Colonic mucosa (tissue), 4 donors: ENCODE measurements around the gene NSF. TPM values are rescaled to one million over a fixed set of nuclear protein-coding genes. Genes with fewer than 3 reads are reported as not detected.

Experiments used
- DNase-seq: peaks from one replicate; pipeline ENCODE4 v3.0.0-alpha.2; 2020
- H3K27ac ChIP-seq: fragments of 200-600 bp; one replicate; pipeline ENCODE4 v1.8.0; 2021
- H3K27me3 ChIP-seq: fragments of 200-600 bp; one replicate; pipeline ENCODE4 v1.8.0; 2021
- H3K36me3 ChIP-seq: fragments of 200-600 bp; one replicate; pipeline ENCODE4 v1.8.0; 2021
- H3K4me1 ChIP-seq: fragments of 200-600 bp; one replicate; pipeline ENCODE4 v1.8.0; 2021; ENCODE audit warnings: mild to moderate bottlenecking
- H3K4me3 ChIP-seq: fragments of 200-600 bp; one replicate; pipeline ENCODE4 v1.8.0; 2021
- H3K9ac ChIP-seq, 2 donors: one replicate each; pipeline ENCODE4 v1.7.0; 2013; ENCODE audit warnings: control low read depth in 2 of 2, low read depth in 2 of 2, low read length in 2 of 2
- H3K9me3 ChIP-seq: fragments of 200-600 bp; one replicate; pipeline ENCODE4 v1.8.0; 2021
- intact Hi-C: fragments of 100-400 bp; cut with DNase I; formaldehyde crosslinking; loops from one replicate; pipeline ENCODE4 v1.14.1; 2022
- total RNA-seq, 2 donors: library from RNA; stranded (reverse); fragmentation: NEBNext Ultra II Directional in 1 of 2; extraction: Animal tissue kit (Norgen Biotek cat#: 25700) in 1 of 2; gene quantifications; one replicate each; pipeline ENCODE4 v1.2.1, GENCODE V29; 2021
- TF ChIP-seq, protein P1 (sequence below): fragments of 200-600 bp; IDR thresholded peaks from one replicate; pipeline ENCODE4 v1.8.0; 2022; ENCODE audit warnings: antibody characterized with exemption, mild to moderate bottlenecking
- donor health status: healthy.
- donor health status: DM: no; HTN: no; CAD: no.
- donor health status: DM: no; HTN: no; CAD: no.

Gene NSF
- total RNA-seq, 2 donors from 2014 or later, result 58.4 to 82.8 TPM

DNA sequence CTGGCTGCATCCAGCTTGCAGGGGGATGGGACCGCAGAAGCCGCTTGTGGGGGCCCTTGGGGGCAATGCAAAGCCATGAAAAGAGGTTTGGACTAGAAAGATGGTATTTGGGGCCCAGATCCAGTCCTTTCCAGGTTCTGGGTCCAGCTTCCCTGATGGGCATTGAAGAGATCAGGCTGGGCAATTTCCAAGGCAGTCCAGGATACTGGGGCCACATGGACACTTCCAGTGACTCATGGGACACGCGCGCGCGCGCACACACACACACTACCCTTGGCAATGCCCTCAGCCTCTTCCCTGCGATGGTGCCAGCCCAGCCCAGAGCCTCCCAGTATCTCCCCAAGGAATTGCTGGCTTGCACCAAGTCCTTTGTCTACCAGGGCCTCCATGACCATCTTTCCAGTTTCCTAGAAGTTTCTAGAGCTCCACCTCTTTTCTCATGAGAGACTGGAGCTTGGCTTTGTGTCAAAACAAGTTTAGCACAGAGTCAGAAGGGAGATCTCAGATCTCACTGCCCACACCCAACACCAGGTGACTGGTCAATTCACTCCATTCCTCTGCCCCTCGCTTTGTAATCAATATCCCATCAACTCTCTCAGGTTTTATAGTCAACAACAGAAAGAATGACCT lies 183.8 kb downstream of the NSF start:
- Histone ChIP-seq H3K27me3 (no peaks in the 10 kb centered on the region), H3K36me3 (no peaks in the 10 kb centered on the region), H3K9me3 (no peaks in the 10 kb centered on the region), H3K4me3 (no peak overlapping the region), H3K4me1 (no peaks in the 10 kb centered on the region), H3K9ac (no peak overlapping the region), H3K27ac (no peak overlapping the region)
- intact Hi-C loops, result no loop called here
- TF ChIP-seq, protein P1, sequence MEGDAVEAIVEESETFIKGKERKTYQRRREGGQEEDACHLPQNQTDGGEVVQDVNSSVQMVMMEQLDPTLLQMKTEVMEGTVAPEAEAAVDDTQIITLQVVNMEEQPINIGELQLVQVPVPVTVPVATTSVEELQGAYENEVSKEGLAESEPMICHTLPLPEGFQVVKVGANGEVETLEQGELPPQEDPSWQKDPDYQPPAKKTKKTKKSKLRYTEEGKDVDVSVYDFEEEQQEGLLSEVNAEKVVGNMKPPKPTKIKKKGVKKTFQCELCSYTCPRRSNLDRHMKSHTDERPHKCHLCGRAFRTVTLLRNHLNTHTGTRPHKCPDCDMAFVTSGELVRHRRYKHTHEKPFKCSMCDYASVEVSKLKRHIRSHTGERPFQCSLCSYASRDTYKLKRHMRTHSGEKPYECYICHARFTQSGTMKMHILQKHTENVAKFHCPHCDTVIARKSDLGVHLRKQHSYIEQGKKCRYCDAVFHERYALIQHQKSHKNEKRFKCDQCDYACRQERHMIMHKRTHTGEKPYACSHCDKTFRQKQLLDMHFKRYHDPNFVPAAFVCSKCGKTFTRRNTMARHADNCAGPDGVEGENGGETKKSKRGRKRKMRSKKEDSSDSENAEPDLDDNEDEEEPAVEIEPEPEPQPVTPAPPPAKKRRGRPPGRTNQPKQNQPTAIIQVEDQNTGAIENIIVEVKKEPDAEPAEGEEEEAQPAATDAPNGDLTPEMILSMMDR, result no peak
- DNase-seq, result no peak

DNA sequence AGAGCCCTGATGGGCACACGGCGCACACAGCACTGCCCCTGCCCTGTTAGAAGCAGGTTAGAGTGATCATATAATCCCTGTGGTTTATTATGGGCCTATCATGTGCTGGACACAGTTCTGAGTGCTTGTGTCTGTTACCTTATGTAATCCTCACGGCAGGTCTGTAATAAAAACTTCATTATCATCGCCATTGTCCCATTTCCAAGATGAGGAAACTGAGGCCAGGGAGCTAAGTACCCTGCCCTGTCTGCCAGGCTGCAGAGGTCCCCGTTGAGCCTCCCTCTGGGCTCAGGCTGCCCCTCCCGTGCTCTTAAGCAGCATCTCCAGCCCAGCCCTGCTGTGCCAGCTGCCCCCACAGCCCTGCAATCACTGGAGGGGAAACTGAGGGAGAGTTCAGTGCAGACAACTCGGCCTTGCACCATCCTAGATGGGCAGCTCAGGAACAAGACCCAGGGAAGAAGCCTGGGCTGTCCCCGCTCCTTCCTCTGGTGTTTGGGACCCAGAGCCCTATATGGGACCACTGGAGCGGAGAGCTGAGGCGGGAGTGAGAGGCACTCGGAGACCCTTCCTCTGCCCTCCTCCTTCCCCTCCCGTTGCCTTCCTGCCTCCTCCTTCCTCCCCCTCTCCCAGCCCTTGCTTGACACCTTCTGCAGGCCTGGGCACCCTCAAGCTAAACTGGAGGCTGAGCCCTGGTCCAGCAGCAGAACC lies 186.0 kb downstream of the NSF start:
- H3K4me3 ChIP-seq, result no peak overlapping the region
- no peaks in the 10 kb centered on the region for H3K9me3 ChIP-seq
- TF ChIP-seq, protein P1, result no peak
- H3K9ac ChIP-seq, result no peak overlapping the region
- H3K27ac ChIP-seq, result no peak overlapping the region
- no peaks in the 10 kb centered on the region for H3K36me3 ChIP-seq
- DNase-seq, result no peak
- H3K4me1 ChIP-seq, result no peaks in the 10 kb centered on the region
- H3K27me3 ChIP-seq, result no peaks in the 10 kb centered on the region
- intact Hi-C loops, result no loop called here

DNA sequence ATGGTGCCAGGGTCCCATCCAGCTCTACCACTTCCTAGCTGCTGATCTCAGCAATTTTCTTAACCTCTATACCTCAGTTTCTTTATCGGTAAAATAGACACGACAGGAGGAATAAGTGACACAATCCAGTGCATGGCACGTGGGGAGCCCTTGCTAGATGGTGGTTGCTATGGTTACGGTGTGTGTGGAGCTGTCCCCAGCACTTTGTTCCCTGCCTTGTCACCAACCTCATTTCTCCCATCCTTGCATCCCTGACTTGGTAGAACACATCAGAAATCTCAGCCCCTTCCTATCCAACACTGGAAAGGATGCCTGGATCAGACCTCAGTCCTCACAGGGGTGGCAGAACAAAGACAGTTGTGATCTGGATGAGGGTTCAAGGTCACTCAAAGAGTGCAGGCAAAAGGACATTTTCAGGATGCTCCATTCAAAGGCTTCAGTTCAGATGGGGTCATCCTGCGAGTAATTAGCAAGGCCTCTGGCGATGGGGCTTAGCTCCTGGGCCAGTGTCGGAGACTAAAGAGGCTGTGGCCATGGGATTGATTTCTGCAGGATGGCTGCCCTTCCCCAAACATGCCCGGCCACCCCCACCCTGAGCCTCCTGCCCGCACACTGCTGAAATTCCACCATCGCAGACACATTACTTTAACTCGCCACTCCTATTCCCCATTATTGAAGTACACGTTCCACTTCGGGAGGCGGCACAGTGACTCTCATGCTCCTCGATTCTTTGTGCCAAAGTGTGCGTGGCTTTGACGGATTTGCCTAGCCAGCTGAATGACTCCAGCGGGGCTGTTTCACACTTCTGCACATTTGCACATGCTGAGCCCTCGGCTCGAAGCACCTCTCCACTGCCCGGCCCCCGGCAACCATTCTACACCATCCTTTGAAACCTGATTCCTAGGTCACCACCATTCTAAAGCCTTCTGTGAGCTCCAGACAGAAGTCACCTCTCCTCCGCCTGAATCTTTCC lies 187.8 kb downstream of the NSF start:
- Histone ChIP-seq H3K9ac (no peak overlapping the region), H3K9me3 (no peaks in the 10 kb centered on the region), H3K27me3 (no peaks in the 10 kb centered on the region), H3K27ac (no peak overlapping the region), H3K36me3 (no peaks in the 10 kb centered on the region), H3K4me3 (no peak overlapping the region), H3K4me1 (no peaks in the 10 kb centered on the region)
- intact Hi-C loops, result no loop called here
- no peak for DNase-seq
- TF ChIP-seq, protein P1, result no peak

DNA sequence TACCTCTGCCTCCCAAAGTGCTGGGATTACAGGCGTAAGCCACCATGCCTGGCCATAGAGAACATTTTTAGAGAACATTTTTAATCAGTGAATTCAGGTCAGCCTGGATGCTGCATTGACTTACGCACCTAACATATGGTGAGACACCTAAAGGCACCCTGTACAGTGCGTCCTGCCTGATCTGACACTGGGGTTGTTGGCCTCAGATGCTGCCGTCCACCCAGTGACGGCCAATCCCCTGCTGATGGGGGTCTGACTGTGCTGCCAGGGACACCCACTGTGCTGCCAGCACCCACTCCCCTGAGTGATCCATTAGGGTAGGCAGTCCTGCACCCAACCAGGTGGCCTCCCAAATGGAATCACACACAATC lies 189.5 kb downstream of the NSF start:
- Histone ChIP-seq H3K27me3 (no peaks in the 10 kb centered on the region), H3K36me3 (no peaks in the 10 kb centered on the region), H3K9ac (no peak overlapping the region), H3K27ac (no peak overlapping the region), H3K9me3 (no peaks in the 10 kb centered on the region), H3K4me3 (no peak overlapping the region), H3K4me1 (no peaks in the 10 kb centered on the region)
- no peak for DNase-seq
- TF ChIP-seq, protein P1, result no peak
- intact Hi-C loops, result loop anchor here (5.0 kb wide), 1 partner anchor 42 kb away; no protein-coding TSS in a partner anchor

DNA sequence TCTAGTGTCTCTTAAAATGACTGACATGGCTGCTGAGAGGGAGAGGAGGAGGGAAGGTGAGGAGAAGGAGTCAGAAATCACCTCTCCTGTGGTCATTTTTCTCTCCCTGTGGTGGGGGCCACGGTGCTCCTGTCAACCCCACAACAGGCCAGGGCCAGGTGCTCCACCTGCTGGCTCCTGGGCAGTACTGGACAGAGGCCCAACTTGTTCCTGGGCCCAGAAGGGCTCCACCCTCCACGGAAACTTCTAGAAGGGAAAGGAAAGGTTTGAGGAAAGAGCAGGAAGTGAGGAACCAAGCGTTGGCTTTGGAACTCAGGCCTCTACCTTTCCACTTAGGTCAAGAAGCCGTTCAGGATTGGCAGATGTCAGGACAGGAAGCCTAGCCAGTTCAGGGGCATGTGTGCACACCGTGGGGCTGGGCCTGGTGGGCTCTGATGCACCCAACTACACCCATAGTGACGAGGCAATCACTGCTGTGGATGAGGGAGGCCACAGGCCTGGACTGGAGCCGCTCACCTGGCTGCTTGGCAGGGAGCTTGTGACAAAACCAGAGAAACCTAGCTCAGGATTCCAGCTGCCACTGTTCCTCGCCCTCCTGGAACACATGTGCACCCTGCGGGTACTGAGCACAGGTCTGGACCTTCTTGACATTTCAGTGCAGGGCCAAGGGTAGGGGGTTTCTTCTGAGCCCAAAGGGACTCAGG lies 191.9 kb downstream of the NSF start:
- Histone ChIP-seq H3K9ac (no peak overlapping the region), H3K36me3 (no peaks in the 10 kb centered on the region), H3K27me3 (no peaks in the 10 kb centered on the region), H3K4me1 (no peaks in the 10 kb centered on the region), H3K9me3 (no peaks in the 10 kb centered on the region), H3K4me3 (no peak overlapping the region), H3K27ac (no peak overlapping the region)
- peak; percentile 36 for DNase-seq
- TF ChIP-seq, protein P1, result peak; percentile 54
- intact Hi-C loops, result loop anchor here (5.0 kb wide), 1 partner anchor 40 kb away; no protein-coding TSS in a partner anchor
